Effector memory CD4-positive, alpha-beta T cell (primary cell): ENCODE results near the gene RHBDL1.

ENCODE experiments used
- DNase-seq, 3 donors: peaks; one replicate each; pipeline ENCODE4 v3.0.0-alpha.2; 2020
- H3K27ac ChIP-seq: 2 replicates; pipeline ENCODE4 v1.7.0; 2013; ENCODE audit warnings: mild to moderate bottlenecking, low read length, moderate library complexity; ENCODE audit not compliant: insufficient read depth, poor library complexity, severe bottlenecking
- H3K27me3 ChIP-seq: replicated peaks from 2 replicates; pipeline ENCODE4 v1.7.0; 2013; ENCODE audit warnings: mild to moderate bottlenecking, low read length; ENCODE audit not compliant: insufficient read depth, control insufficient read depth, poor library complexity, severe bottlenecking
- H3K36me3 ChIP-seq: 2 replicates; pipeline ENCODE4 v1.7.0; 2013; ENCODE audit warnings: mild to moderate bottlenecking, low read length, moderate library complexity; ENCODE audit not compliant: control insufficient read depth, insufficient read depth
- H3K4me1 ChIP-seq: 2 replicates; pipeline ENCODE4 v1.7.0; 2013; ENCODE audit warnings: low read length, mild to moderate bottlenecking; ENCODE audit not compliant: control insufficient read depth, insufficient read depth, poor library complexity, severe bottlenecking
- H3K4me3 ChIP-seq: 2 replicates; pipeline ENCODE4 v1.7.0; 2013; ENCODE audit warnings: low read length, low read depth, mild to moderate bottlenecking; ENCODE audit not compliant: insufficient read depth, poor library complexity, severe bottlenecking
- H3K9me3 ChIP-seq: 2 replicates; pipeline ENCODE4 v1.7.0; 2013; ENCODE audit warnings: mild to moderate bottlenecking, low read length, moderate library complexity; ENCODE audit not compliant: control insufficient read depth

The RHBDL1 gene

DNA sequence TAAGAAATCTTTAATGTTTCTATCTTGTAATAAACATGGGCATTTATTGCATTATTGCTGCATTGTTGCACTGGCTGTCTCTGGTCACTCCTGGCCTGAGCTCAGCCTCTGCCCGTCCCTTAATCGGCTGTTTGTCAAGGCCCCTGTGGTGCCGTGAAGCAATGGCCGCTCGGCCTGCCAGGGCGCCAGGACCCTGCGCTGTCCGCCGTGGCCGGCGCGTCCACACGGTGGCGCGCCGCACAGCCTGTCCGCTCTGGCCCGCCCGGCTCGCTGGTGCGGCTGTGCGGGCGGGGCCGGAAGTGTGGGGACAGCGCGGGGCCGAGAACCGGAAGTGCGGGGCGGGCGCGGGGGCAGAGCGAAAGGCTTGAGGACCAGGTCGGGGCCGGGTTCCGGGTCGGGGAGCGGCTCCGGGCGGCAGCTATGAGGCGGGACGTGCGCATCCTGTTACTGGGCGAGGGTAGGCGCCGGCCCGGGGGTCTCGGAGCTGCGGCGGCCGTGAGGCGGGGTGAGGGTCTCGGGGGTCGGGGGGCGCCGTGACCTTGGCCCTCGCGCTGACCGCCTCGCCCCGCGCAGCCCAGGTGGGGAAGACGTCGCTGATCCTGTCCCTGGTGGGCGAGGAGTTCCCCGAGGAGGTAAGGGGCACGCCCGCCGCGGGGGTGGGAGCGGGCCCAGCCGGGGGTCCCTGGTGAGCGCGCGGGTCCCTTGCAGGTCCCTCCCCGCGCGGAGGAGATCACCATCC, 7.5 kb upstream of the RHBDL1 start, which contains the start of gene RHOT2:
RHOT2 (plus strand) TSS at position 353 of the 739 bp plus-strand sequence; CDS start at position 421, 68 bp downstream.
- Histone ChIP-seq H3K27ac (peak within 1 kb of the TSS; percentile 78), H3K9me3 (no peaks in the 10 kb centered on the region), H3K4me3 (peak within 1 kb of the TSS; percentile 80), H3K36me3 (peaks cover 39% of the 10 kb centered on the region), H3K27me3 (no peaks in the 10 kb centered on the region), H3K4me1 (peaks cover 19% of the 10 kb centered on the region)
- peak; percentile 82 to 86 (median 85) for DNase-seq

DNA sequence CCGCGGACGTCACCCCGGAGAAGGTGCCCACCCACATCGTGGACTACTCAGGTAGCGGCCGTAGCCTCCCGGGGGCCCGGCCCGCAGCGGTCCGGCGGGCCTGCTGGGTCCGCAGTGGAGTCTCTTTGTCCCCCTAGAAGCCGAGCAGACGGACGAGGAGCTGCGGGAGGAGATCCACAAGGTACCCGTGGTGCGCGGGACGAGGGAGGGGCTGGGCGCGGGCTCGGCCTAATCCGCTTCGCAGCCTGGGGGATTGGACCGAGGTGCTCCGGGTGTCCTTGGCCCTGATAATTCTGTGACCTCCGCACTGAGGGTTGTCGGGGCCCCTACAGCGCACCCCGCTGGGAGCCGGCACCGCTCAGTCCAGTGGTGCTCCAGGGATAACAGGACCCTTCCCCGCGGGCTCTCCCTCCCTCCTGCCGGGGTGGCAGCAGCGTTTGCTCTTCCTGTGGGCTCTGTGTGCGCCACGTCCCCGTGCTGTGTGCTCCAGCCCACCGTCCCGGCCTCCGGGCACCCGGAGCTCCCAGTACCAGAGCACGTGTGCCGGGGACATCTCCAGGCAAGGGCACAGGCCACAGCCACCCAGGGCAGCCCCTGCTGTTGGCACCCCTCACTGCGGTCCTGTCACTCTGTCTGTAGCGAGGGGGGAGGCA, 6.8 kb upstream of the RHBDL1 start:
- no peaks in the 10 kb centered on the region for H3K27me3 ChIP-seq
- no peak for DNase-seq
- peaks cover 19% of the 10 kb centered on the region for H3K4me1 ChIP-seq
- peak overlapping the region; percentile 78 for H3K27ac ChIP-seq
- H3K4me3 ChIP-seq = peak overlapping the region; percentile 80
- H3K36me3 ChIP-seq = peaks cover 45% of the 10 kb centered on the region
- no peaks in the 10 kb centered on the region for H3K9me3 ChIP-seq

DNA sequence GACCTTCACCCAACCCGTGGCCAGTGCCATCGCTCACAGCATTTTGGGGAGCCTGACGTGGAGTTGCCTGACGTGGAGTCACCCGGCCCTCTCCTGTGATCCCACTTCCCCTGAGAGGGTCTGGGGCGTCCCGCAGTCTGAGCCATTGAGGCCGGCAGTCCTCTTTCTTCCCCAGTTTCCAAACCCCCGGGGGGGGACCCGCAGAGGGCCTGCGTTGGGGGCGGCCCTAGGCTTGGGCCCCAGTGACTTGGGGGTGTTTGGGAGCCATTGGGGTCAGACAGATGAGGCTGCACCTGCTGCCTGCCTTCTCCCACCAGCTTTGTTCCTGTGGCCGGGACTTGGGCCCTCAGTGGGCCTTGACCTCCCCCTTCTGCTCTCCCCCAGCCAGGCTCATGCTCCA, 5.8 kb upstream of the RHBDL1 start:
- no peaks in the 10 kb centered on the region for H3K9me3 ChIP-seq
- DNase-seq = no peak
- H3K27me3 ChIP-seq = no peaks in the 10 kb centered on the region
- H3K36me3 ChIP-seq = peaks cover 48% of the 10 kb centered on the region
- H3K27ac ChIP-seq = no peak overlapping the region
- peaks cover 19% of the 10 kb centered on the region for H3K4me1 ChIP-seq
- H3K4me3 ChIP-seq = no peak overlapping the region

DNA sequence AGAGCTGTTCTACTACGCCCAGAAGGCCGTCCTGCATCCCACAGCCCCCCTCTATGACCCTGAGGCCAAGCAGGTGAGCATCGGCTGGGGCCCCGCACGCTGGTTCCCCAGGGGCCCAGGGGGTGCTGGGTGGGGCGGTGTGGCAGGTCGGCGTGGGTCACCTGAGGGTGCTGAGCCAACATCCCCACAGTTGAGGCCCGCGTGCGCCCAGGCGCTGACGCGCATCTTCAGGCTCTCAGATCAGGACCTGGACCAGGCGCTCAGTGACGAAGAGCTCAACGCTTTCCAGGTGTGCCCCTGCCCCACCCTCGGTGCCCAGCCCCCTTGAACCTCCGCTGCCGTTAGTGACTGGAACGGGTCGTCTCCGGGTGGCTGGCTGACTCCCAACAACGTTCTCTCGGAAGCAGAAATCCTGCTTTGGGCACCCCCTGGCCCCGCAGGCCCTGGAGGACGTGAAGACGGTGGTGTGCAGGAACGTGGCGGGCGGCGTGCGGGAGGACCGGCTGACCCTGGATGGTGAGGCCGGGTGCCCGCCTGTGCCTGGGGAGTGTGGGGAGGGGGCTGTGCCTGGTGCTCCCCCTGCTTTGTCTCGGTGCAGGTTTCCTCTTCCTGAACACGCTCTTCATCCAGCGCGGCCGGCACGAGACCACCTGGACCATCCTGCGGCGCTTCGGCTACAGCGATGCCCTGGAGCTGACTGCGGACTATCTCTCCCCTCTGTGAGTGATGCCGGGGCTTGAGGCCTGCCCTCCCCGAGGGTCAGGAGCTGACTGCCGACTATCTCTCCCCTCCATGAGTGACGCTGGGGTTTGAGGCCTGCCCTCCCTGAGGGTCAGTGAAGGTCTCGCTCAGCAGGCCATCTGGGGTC, 4.8 kb upstream of the RHBDL1 start:
- no peak for DNase-seq
- Histone ChIP-seq H3K36me3 (peaks cover 48% of the 10 kb centered on the region), H3K27me3 (no peaks in the 10 kb centered on the region), H3K9me3 (no peaks in the 10 kb centered on the region), H3K4me3 (no peak overlapping the region), H3K27ac (no peak overlapping the region), H3K4me1 (peaks cover 24% of the 10 kb centered on the region)

DNA sequence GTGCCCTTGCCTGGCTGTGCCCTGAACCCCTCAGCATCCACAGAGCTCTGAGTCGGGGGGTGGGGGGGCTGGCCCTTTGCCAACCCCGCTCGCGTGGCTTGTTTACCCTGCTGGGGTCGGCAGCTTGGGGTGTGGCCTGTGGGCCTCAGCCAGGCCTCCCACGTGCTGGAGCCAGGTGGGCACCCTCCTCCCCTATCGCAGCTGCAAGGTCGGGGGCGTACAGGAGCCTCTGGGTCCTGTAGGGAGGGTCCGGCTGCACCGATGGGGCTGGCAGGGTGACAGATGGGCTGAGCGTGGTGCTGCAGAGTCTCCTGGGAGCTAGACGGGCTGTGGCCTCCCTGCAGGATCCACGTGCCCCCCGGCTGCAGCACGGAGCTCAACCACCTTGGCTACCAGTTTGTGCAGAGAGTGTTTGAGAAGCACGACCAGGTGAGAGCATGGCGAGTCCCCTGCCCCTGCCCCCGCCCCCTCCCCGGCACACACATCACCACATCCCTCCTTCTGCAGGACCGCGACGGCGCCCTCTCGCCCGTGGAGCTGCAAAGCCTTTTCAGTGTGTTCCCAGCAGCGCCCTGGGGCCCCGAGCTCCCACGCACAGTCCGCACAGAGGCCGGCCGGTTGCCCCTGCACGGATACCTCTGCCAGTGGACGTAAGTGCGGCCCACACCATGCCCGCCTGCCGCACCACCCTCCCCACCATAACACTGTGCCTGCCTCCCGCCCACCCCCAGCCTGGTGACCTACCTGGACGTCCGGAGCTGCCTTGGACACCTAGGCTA, 3.9 kb upstream of the RHBDL1 start:
- Histone ChIP-seq H3K9me3 (no peaks in the 10 kb centered on the region), H3K4me3 (no peak overlapping the region), H3K4me1 (peaks cover 29% of the 10 kb centered on the region), H3K27ac (no peak overlapping the region), H3K27me3 (no peaks in the 10 kb centered on the region), H3K36me3 (peaks cover 48% of the 10 kb centered on the region)
- DNase-seq = no peak

DNA sequence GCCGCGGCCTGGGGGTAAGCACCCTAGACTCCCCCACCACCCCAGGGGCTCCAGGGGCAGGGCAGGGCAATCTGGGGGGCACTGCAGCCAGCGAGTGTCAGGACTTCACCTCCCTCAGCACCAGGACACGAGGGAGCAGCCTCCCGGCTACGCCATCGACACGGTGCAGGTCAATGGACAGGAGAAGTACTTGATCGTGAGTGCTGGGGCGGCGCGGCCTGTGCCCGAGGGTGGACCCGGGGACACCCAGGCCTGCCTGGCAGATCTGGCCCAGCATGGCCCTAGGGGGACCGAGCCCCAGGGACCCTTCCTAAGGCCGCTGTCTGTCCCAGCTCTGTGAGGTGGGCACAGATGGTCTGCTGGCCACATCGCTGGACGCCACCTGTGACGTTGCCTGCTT, 3.1 kb upstream of the RHBDL1 start:
- Histone ChIP-seq H3K36me3 (peaks cover 48% of the 10 kb centered on the region), H3K27ac (no peak overlapping the region)

DNA sequence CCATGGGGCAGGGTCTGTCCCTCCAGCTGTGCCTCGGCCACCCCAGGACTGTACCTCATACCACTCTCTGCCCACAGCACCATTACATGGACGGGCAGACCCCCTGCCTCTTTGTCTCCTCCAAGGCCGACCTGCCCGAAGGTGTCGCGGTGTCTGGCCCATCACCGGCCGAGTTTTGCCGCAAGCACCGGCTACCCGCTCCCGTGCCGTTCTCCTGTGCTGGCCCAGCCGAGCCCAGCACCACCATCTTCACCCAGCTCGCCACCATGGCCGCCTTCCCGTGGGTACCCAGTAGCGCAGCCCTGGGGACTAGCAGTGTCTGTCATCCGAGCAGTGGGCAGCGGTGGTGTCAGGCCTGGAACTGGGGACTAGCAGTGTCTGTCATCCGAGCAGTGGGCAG, 2.6 kb upstream of the RHBDL1 start:
- H3K9me3 ChIP-seq = no peaks in the 10 kb centered on the region
- H3K36me3 ChIP-seq = peaks cover 48% of the 10 kb centered on the region
- DNase-seq = no peak
- H3K4me3 ChIP-seq = no peak overlapping the region
- no peak overlapping the region for H3K27ac ChIP-seq
- H3K27me3 ChIP-seq = no peaks in the 10 kb centered on the region
- peaks cover 25% of the 10 kb centered on the region for H3K4me1 ChIP-seq

More for the DNA sequence above, 3.1 kb upstream of the RHBDL1 start:
- no peaks in the 10 kb centered on the region for H3K9me3 ChIP-seq
- no peaks in the 10 kb centered on the region for H3K27me3 ChIP-seq
- peaks cover 29% of the 10 kb centered on the region for H3K4me1 ChIP-seq
- no peak overlapping the region for H3K4me3 ChIP-seq
- DNase-seq = no peak

DNA sequence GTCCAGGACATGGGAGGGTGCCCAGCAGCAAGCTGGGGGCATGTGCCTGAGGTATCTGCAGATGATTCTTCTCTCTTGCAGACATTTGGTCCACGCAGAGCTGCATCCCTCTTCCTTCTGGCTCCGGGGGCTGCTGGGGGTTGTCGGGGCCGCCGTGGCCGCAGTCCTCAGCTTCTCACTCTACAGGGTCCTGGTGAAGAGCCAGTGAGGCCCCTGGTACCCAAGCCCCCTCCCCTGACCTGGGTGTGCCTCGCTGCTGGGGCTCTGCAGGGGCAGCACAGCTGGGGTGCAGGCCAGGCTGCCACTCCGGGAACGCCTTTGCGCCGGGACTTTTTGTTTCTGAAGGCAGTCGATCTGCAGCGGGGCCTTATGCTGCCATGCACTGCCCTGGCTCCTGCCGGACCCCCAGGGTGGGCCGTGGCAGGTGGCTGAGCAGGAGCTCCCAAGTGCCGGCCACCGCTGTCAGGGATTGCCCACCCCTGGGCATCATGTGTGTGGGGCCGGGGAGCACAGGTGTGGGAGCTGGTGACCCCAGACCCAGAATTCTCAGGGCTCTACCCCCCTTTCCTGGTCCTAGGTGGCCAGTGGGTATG, 2.0 kb upstream of the RHBDL1 start:
- peaks cover 48% of the 10 kb centered on the region for H3K36me3 ChIP-seq
- H3K27me3 ChIP-seq = no peaks in the 10 kb centered on the region
- H3K4me1 ChIP-seq = peaks cover 21% of the 10 kb centered on the region
- no peak overlapping the region for H3K27ac ChIP-seq
- H3K4me3 ChIP-seq = no peak overlapping the region
- H3K9me3 ChIP-seq = no peaks in the 10 kb centered on the region
- DNase-seq = no peak

DNA sequence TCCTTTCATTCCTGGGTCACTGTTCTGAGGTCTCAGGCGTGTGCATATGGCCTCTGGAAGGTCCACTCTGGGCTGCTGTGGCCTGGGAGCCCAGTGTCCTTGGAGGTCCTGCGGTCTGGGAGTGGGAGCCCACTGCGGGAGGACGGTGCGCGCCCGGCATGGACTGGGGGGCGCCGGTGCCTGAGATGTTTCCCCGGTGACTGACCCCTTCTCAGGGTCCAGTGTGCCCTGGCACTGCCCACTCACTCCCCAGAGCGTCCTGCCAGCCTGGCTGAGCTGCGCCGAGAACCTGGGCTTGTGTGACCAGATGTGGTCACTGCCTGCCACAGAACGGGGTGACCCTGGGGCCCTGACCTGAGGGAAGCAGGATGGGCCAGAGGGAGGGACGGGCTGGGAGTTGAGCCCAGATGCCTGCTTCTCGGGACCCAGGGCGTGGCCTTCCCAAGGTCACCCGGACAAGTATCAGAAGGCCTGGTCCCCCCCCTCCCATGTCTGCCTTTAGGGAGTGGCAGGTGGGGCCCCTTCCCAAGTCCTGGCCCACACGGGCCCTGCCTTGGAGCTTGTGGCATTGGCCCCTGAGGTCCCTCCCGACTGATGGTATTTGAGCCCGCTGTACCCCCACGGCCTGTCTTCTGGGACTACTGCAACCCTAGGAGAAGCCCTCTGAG, 1.1 kb upstream of the RHBDL1 start:
- DNase-seq = no peak
- Histone ChIP-seq H3K4me1 (peaks cover 24% of the 10 kb centered on the region), H3K27me3 (no peaks in the 10 kb centered on the region), H3K9me3 (no peaks in the 10 kb centered on the region), H3K36me3 (peaks cover 45% of the 10 kb centered on the region), H3K27ac (no peak overlapping the region), H3K4me3 (no peak overlapping the region)
